ENCODE data around the gene CELSR1.

Gene CELSR1

DNA sequence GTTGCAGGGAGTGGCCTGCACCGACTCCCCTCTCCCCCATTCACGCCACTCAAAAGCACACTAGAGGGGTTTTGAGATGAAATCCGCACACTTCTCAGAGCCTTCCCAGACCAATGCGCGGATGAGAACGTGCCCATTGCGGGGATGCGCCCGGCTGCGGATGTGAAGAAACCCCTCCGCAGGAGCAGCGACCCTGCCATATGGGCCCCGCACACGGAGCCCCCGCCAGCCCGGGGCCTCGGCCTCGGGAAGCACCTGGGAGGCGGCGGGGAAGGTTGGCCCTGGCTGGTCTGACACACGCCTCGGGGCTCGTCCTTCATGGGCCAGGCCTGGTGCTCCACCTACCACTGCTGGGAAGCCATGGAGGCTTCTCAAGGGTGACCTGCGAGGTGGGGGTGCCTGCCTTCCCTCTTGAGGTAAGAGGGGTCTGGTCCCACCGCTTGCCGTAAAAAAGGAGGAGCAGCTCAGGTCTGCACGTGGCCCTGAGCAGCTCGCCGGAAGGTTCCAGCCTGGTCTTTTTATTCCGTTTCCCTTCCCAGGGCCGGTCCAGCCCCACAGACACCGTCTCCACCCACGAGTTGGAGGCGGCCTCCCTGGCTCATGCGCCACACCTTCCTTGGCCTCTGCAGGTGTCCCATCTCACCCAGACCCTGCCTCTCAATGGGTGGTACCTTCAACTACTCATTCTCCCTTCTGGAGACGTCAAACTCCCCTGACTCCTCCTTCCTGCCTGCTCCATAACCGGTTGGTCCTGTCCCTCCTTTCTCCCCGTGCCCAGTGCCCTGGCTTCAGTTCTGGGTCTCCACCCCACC lies 162.6 kb downstream of the CELSR1 start:
- DNase-seq (ENCODE audit: low spot score), result no peak

GRCh38 chr22:46373921-46374662 lies 163.3 kb downstream of the CELSR1 start:
- DNase-seq (ENCODE audit: low spot score), result no peak

DNA sequence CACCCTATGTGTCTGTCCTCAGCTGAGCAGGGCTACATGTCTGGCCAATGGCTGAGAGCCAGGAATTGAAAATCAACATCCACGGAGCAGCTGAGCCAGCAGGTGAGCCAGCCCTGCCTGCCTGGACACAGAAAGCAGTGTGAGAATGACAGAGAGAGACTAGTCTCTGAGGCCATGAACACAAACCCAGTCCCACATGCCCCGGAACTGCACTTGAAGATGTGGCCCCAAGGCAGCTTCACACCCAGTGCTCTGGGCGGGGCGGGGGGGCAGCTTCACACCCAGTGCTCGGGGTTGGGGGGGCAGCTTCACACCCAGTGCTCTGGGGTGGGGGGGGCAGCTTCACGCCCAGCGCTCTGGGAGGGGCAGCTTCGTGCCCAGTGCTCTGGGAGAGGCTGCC lies 164.3 kb downstream of the CELSR1 start:
- DNase-seq (ENCODE audit: low spot score), result no peak

GRCh38 chr22:46372686-46373085 lies 164.7 kb downstream of the CELSR1 start:
- DNase-seq (ENCODE audit: low spot score), result no peak

GRCh38 chr22:46371623-46372226 lies 165.7 kb downstream of the CELSR1 start:
- no peak for DNase-seq (ENCODE audit: low spot score)

DNA sequence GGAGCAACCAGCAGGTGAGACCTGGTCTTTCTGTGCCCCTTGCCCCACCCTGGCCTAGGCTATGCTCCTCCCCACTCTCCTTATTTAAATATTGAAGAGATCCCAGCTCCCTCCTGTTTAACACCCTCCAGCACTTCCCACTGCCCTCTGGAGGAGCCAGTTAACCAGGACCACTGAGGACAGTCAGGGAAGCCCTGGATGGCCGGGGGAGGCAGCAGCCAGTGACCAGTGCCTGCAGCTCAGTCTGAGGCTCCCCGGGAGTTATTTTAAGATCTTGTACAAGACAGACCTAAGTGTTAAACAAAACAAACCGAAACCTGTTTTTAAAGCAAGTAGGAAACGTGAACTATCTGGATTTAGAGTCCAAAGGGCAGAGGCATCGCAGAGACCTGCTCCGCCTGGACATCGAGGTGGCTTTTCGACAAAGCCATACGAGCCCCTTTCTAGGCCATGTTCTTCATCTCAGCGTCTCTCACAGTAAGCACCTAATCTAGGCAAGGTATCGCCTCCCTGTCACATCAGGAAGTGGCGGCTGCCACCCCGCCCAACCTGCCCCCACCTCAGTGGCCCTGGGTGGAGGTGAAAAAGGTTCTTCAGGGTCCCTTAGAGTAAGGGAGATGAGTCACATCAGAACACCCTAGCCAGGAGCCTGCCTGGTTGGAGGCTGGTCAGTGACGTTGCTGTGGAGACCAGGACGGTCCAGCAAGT lies 166.7 kb downstream of the CELSR1 start:
- no peak for DNase-seq (ENCODE audit: low spot score)

GRCh38 chr22:46369716-46370583 lies 167.5 kb downstream of the CELSR1 start:
- DNase-seq (ENCODE audit: low spot score), result no peak

GRCh38 chr22:46368871-46369715 lies 168.3 kb downstream of the CELSR1 start:
- no peak for DNase-seq (ENCODE audit: low spot score)

- no peak for DNase-seq (ENCODE audit: low spot score)
Observed at GRCh38 chr22:46368422-46368821, 169.0 kb downstream of the CELSR1 start.

DNA sequence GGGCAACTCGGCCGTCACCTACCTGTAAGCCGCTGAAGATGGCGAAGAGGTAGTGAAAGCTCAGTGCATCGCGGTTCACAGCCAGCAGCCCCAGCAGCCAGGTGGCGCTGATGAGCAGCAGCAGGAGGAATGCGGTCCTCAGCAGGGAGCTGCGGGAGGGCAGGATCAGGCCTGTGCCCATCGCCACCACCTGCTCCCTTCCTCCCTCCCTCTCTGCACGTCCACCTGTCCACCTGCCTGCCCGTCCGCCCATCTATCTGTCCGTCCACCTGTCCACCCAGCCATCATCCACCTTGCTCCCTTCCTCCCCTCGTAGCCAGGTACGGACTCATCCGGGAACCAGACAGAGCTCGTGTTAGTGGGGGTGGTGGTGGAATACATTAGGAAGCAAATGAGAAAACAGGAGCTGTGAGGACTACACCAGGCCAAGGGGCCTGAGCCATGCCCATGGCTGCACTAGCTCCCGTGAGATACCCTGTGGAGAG lies 169.7 kb downstream of the CELSR1 start:
- peak; percentile 79 for DNase-seq (ENCODE audit: low spot score)

DNA sequence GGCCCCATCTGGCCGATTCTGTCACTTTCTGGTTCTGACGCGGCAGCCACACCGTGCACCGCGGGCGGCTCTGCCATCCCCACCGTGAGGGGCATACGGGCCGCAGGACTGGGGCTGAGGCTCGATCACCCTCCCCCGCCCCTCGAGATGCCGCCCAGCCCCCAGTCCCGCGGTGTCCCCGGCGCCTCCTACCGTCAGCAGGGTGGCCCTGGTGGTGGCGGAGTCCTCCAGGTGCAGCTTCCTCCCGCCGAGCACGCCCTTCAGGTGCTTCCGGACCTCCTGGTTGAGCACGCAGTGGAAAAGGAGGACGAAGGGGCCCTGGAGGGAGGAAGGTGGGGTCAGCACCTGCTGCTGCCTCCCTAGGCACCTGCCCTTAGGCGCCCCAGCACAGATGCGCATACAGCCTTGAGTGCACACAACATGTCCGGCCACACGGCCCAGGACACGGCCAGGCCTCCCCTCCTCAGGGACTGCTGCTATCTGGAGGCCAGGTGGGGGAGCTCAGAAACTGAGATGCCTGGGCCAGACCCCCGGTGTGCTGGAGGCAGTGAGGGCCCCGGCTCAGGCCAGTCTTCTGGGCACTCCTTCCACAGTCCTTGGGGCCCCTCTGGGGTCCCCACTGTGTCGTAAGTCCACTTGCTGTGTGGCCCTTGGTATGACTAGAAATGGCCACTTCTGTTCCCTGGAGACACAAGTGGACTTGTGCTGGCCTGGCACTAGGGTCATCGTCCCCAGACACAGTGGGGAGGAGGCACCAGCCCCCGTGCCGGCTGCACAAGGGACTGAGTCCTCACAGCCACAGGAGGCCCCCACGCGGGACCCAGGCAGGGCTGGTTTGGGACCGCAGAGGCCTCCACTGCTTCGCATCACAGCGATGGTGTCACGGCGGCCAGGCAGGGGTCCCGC lies 170.4 kb downstream of the CELSR1 start:
- DNase-seq (ENCODE audit: low spot score), result no peak

- DNase-seq (ENCODE audit: low spot score), result no peak
Observed at GRCh38 chr22:46366327-46366731, 171.1 kb downstream of the CELSR1 start.

GRCh38 chr22:46365166-46365624 lies 172.2 kb downstream of the CELSR1 start:
- no peak for DNase-seq (ENCODE audit: low spot score)

- DNase-seq (ENCODE audit: low spot score), result no peak
Observed at GRCh38 chr22:46364341-46365165, 172.9 kb downstream of the CELSR1 start.

DNA sequence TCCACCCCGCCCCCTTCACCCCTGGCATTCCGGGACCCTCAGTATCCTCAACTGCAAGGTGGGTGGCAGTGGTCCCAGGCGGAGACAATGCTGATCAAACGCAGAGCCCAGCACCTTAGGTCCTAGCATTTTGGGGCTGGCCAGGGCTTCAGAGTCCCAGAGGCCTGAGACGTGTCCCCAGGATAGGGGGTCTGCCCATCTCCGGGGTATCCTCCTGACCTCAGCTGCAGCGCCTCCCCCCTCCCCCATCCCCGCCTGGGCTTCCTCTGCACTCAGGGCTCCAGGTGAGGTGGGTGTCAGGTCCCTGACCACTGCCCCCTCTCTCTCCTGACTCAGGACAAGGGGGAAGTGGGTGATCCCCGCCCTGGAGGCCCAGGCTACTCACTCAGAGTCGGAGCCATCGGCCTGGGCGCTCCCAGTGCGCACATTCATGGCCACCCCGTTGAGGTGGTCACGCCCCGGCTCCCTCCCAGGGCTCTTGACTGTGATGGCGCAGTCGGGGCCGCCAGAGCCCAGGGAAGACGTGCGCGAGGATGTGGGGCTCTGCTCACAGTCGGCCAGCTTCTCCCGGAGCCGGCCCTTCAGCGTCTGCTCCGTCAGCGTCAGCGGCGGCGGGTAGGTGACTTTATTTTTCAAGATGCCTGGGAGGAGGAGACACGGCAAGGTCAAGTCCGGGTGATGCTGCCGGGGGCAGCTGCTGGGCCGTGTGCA lies 173.7 kb downstream of the CELSR1 start:
- no peak for DNase-seq (ENCODE audit: low spot score)

- DNase-seq (ENCODE audit: low spot score), result no peak
Observed at GRCh38 chr22:46362934-46363515, 174.4 kb downstream of the CELSR1 start.
